NCI-H1092 (cell line): ENCODE measurements around the gene CHST1.

ENCODE experiments used
- DNase-seq: peaks from one replicate; lab custom pipeline; 2025; lab: John Stamatoyannopoulos, UW

CHST1 gene

DNA sequence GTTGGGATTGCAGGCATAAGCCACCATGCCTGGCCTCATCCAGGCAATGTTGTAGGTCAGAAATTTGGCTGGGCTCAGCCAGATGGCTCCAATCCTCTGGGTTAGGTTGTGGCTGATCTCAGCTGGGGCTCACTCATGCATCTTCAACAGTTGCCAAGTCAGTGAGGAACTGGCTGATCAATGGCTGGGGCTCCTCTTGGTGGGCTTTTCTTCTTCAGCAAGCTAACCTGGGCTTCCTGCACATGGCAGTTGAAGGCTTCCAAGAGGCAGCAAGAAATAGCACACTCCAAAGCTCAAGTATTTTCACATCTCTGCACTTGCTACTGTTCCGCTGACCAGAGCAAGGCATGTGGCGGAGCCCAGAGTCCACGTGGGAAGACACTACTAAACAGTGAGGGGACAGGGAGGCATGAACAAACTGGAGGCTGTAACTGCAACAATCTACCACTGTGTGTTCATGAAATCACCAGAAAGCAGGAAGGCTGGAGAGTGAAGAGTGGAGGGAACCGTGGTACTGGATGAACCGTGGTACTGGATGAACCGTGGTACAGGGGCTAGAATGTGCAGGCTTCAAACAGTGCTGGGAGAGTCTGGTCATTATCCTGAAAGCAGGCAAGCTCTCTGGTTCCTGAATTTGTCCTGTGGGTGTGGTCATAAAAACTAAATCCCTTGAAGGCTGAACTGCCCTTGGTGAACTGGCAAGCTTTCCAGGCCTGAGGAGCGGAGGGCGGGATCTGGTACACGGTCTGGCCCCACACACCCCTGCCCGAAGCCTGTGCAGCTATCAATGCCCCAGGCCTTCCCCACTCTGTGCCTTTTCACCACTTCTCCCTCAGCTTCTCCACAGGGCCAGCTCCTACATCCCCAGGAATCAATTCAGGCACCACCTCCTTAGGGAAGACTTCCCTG, 20.2 kb downstream of the CHST1 start:
- no peak for DNase-seq

DNA sequence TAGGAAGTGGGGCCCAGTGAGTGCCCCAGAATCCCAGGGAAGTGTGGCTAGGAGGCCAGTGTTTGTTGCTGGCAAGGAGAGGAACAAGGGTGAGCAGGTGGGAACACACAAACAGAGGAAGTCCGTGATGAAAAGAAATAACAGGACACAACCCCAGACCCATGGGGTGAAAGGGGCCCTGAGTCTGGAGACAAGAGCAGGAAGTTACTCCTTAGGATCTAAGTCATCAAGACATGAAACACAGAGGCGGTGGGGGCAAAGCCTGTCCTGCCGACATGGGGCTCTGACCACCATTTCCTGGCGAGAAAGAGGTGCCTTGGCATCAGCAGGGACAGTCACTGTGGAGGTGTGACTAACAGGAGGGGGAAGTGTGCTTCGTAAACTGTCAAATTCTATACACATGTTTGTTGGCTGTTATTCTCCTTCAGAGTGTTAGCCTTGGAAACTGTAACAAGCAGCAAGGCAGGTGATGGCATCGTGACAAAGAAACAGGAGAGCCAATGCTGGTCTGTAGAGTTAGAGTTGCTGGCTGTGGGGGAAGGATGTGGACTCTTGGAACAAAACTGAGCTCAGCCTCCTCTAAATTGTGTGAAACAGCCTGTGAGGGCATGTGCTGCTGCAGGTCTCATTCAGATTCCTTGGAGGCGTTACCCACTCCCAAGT, 21.7 kb downstream of the CHST1 start:
- no peak for DNase-seq

DNA sequence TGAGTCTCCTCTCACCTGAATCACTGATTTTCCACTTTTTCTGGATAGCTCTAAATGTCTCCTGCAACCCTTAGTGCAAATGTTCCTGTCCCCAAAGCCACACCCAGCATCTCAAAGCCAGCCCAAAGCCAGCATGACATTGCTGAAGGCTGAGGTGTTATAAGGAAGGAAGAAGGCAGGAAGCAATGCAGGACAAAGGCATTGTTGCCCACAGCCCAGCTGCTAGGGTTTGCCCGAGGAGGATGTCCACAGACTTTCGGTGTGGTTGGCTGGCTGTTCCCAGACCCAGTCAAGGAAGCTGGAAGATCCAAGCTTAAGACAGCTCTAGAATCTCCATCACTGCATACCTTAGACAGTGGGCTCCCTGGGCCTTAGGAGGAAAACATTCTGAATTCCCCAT, 23.5 kb downstream of the CHST1 start:
- no peak for DNase-seq

DNA sequence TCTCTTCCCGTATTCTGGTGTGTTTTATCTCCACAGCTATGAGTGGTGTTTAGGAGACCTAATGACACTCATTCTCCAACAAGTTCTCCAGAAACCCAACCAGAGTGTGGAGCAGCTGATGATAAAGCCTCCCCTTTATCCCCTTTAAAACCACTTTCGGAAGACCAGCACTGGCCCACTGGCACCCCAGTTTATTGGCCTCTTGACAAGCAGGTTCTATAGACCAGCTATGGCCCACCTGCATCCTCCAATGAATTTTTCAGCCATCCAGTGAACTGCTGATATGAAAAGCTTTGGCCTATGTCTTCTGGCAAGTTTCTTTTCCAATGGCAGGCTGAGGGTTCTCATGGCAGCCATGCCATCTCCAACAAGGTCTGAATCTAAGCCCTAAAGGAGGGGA, 27.4 kb downstream of the CHST1 start:
- no peak for DNase-seq

DNA sequence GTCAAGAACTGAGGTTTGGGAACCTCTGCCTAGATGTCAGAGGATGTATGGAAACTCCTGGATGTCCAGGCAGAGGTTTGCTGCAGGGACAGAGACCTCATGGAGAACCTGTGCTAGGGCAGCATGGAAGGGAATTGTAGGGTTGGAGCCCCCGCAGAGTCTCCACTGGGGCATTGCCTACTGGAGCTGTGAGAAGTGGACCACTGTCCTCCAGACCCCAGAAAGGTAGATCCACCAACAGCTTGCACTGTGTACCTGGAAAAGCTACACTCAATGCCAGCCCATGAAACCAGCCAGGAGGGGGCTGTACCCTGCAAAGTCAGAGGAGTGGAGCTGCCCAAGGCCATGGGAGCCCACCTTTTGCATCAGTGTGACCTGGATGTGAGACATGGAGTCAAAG, 29.5 kb downstream of the CHST1 start:
- no peak for DNase-seq

DNA sequence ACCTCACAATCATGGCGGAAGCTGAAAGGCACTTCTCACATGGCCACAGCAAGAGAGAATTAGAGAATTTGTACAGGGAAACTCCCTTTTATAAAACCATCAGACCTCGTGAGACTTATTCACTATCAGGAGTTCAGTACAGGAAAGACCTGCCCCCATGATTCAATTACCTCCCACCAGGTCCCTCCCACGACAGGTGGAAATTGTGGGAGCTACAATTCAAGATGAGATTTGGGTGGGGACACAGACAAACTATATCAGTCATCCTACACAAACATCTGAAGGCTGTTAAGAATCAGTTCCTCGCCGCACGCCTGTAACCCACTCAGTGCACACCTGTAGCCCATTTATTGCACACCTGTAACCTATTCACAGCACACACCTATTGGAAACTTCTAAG, 39.8 kb downstream of the CHST1 start:
- no peak for DNase-seq

DNA sequence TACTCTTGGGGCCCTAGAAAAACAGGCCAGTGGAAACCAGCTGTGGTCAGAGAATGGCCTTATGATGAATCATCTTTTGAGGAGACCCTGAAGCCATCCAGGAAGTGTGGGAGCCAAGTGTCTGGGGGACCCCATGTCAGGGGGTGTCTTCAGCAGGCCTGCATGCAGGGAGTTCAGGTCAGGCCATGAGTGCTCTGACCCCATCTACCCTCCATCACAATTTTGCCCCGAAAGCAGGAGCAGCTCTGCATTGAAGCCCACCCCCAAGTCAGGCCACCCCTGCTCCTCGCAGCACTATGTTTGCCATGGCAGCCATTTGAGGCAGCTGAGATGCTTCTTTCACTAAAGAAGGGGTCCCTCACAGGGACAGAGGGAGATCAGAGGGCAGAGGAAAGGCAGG, 41.3 kb downstream of the CHST1 start:
- no peak for DNase-seq

DNA sequence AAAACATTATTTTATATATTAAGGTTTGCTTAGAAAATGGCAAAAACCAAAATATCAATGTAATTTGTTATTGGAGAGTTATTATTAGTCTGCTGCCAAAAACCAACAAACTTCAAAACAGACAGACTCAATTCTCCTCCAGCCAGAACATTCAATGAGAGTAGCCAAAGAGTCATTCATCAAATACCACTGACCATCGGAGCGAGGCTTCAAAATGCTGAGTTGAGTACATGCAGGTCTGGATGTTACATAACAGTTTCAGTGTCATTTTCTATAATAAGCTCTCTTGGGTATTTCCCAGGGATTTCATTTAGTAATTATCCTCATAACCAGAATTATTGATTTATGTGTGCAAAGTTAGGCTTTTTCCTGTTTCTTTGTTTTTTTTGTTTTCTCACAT, 42.6 kb downstream of the CHST1 start:
- no peak for DNase-seq

DNA sequence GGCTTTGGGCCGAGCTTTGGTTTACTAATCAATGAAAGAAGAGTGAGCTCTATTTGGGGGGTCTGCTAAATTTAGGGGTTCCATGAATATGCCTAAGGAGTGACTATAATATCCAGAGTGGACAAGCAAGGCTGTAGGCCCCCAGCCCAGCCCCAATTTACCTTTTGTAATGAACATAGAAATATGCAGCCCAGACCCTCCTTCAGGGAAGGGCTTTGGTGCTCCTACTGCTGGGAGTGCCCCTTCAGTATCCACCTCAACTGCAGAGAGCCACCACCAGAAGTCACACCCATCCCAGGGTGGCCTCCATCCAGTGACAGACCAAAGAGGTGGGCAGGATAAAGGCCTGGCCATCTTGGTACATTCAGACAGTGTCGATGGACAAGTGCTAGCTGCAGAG, 43.1 kb downstream of the CHST1 start:
- no peak for DNase-seq

DNA sequence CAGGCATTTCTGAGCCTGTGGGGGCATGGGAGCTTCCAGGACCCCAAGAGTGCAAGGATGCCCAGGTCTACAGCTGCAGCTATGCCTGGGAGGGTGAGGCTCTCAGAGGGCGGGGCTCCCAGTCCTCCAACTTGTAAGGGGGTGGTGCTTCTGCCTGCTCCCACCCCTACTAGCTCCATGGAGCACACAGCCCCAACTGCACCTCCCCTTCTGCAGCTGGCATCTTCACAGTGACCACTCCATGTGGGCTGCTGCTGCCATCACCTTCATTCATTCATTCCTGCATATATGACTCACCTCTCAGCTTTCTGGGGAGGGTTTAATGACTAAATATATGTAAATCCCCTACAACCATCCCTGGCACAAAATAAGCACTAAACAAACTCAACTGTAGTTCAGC, 43.8 kb downstream of the CHST1 start:
- no peak for DNase-seq

DNA sequence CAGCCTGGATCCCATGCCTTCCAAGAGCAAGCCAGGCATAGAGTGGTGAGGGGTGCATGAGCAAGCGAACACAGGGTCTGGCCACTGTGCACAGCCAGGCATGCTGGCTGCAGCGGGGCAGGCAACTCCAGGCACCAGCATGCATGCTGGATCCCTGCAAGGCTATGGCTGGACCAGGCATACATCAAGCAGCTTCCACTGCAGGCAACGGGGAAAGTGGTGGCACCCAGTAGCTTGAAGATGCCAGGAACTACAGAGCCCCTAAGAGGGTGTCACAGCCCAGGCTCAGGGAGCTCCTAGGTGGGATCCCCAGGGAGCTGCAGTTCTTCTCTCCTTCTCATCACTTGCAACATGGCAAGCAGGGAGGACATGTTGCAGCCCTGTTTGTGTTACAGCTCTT, 45.2 kb downstream of the CHST1 start:
- no peak for DNase-seq

DNA sequence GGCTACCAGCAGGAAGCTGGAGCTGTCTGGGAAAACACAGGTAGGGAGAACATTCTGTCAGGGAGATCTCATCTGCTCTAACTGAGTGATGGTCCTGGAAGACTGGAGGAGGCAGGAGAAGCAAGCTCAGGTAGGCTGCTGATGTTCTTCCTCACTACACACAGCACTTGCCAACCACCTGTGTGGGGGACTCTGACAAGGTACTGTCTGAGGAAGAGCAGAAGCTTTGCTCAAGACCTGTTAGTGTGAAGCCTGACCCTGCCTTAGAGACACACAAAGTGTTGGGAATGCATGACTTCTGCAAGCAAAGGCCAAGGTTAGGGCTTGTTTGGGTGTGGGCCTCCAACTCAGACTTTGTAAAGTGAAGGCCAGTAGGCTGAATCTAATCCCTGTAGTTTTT, 46.5 kb downstream of the CHST1 start:
- DNase-seq = no peak

DNA sequence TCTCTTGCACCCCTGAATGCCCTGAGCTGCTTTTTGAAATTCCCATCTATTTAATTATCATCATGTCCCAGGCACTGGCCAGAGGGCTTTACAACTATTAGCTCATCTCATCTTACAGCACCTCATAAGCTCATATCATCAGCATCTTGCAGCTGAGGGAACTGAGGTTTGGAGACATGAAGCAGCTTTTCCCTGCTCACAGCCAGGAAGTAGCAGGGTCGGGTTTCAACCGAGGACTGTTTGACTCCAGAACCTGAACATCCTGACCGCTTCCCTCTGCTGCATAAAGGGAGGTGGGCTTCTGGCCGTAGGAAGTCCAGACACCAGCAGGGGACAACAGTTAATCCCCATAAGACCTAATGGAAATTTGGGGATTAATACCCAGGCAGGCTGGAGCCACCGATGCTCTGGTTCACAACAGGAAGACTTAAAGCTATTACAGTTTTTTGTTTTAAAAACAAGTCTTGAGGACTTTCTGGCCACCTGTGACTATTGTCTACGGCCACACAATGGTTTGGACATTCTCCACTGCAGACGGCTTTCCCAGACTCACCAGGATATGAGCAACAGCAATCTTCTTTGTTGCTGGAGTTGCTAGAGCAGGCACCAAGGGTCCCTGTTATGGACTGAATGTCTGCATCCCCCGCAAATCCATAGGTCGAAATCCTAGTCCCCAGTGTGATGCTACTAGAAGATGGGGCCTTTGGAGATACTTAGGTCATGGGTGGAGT, 47.4 kb downstream of the CHST1 start:
- no peak for DNase-seq

DNA sequence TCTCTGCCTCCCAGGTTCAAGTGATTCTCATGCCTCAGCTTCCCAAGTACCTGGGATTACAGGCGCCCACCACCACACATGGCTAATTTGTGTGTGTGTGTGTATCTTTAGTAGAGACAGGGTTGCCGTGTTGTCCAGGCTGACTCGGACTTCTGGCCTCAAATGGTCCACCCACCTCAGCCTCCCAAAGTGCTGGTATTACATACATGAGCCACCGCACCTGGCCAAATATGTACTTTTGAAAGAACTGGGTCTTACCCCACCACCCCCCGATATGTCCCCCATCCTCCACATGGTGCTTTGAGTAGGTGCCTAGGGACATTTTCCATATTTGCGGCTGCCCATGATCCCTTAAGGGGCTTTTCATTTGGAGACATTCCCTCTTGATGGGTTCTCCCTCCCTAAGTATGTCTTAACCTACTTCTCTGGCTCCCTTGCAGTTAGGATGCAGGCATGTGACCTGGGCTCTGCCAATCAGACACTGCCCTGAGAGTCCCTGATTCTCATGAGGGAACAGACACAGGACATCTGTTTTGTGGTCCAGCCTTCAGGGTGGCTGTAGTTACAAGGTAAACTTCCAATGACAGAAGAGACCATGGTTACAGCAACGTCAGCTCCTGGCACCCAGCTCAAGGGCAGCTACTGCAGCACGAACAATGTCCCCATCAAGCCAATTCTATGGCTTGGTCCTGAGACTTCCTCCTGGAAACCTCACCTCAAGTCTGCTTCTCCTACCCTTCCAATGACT, 48.4 kb downstream of the CHST1 start:
- DNase-seq = no peak

DNA sequence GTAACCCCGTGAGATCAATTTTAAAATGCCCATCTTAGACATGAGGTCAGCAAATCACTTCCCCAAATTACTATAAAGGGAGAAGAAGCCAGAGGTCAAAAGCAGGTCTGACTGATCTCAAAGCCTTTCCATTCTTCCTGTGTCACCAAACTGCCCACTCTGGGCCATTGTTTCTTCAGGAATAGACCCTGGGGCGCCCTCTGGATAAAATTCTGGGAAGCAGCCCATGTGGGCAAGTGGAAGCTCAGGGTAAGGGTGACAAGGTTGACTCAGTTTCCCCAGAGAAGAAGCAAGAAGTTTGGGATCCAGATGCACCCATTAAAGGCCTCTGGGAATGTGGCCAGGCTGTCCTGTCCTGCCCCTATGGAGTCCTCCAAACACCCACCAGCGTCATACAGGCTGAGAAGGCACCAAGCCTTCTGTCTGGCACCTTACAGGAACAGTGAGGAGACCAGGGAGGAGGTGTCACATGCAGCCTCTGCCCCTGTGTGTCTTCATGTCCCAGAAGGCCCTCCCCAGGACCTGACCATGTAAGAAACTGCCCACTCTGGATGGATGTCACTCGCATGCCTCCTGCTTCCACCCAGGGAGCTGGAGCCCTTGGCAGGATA, 50.1 kb downstream of the CHST1 start:
- no peak for DNase-seq

DNA sequence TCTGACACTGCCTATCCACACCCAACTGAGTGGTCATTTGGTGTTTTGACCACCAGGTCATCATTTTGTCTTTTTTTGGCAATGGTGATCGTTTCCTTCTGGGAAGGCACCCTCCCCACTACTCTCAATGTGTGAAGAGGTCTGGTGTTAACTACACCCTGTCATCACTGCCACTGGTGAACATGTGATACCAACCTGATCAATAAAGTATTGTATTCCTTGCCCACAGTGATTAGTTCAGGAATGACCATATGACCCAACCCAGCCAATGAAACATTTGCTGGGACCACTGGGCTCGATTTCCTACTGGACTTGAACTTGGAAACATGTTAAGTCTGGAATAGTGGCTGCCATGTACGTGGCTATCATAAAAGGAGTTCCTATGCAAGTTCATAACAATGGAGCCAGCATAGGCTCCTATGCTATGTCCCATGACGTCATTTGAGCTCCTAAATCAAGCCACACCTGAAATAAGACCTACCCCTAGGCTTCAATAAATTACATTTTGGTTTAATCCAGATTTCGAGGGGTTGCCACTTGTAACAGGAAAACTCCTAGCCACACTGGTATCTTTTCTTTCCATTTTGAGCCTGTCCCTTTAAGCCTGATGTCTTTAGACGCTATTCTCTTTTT, 51.1 kb downstream of the CHST1 start:
- DNase-seq = no peak

DNA sequence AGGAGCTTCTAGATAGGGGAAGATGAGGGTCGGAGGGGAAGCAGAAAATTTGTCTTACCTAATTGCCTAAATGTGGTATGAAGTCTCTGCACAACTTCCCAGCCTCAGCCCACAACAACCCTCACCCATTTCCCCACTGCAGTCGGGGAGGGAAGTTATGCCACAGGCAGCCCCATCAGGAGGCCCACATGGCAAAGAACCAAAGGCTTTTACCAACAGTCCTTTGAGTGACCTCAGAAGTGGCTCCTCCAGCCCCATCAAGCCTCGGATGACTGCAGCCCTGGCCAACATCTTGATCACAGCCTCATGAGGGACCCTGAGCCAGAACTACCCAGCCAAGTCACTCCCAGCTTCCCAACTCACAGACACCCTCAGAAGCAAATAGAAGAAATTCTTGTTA, 54.8 kb downstream of the CHST1 start:
- no peak for DNase-seq

DNA sequence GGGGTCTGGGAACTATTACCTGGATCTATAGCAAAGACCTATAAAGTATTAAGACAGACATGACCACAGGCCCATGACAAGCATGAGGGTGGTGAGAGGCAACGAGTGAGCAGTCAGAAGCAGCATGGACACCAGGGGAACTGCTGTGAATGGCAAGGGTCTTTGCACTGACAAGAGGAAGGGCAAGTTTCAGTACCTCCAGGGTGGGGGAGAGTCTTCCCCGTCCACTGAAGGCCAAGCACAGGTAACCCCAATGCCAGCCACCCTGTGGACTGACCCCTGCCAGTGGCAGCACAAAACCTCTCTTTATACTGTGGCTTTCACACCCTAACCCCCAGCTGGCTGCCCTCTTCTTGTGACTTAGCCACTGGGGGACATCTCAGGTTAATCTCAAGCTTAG, 55.5 kb downstream of the CHST1 start:
- no peak for DNase-seq

DNA sequence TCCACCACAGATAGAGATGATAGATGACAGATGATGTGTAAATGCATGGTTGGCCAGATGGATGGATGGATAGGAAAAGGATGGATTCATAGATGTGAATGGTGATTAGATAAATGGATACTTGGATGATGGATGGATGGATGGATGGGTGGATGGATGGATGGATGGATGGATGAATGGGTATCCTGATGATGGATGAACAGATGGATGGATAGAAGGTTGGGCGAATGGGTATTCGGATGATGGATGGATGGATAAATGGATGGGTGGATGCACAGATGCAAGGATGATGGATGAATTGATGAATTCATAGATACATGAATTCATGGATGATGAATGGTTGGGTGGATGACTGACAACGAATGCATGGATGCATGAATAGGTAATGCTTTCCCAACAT, 56.1 kb downstream of the CHST1 start:
- no peak for DNase-seq

DNA sequence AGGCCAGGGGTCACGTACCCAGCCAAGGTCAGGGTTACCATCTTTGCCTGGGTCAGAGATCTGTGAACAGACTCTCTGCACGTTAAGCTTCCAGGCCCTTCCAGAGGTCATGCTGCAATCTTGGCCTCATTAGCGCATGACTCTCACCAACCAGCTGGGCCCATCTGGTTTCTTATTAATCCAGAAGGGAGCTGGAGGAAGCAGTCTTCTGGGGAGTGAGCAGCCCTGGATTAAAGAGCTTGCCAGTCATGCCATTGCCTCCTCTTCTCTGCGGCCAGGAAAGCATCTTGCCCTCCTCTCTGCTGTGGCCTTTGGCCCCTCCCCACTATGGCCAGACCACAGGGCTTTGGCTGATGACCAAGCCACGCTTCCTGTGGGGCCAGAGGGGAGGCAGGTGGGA, 57.4 kb downstream of the CHST1 start:
- DNase-seq = no peak

DNA sequence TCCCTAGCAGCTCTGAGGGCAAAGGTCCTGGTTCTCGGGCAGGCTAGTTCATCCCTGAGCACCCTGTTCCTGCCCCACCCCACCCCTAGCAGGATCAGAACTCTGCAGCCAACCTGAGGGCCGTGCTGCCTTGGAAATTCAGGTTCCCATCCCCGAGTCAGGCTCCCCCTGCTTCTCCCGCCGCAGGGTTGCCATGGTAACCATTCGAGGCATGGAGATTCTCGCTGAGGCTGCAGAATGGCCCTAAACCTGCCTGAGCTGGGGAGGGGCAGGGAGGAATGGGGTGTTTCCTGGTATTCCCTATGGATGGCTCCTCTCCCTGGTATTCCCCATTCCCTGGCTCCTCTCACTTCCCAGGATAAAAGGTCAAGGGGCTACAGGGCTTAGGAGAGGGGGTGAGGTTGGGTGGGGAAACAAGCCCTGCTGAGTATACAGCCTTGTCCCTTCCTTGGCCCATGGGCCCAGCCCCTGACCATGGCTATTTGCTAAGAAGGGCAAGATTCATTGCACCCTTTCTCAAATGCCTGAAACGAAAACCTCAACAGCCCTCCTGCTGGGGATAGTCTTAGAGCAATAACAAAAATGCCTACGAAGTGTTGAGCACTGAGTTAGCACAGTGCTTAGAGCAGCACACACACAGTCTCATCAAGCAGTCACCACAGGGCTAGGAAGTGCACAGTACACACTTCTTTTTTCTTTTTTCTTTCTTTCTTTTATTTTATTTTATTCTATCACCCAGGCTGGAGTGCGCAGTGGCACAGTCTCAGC, 58.7 kb downstream of the CHST1 start:
- DNase-seq = peak; percentile 17
